Right lung (tissue), 5 donors: ENCODE results near the gene POP7. TPM values are rescaled to one million over a fixed set of nuclear protein-coding genes. Genes with fewer than 3 reads are reported as not detected.
A peak's percentile ranks its signal among the peaks of the same experiment; 100 is the strongest.
"Not testable (repeated sequence)": the region's sequence is repeated elsewhere in the genome, so short reads cannot be mapped to it uniquely, and the experiment has no call there.

Source experiments
- DNase-seq, 2 donors: peaks; one replicate each; pipeline ENCODE4 v3.0.0-alpha.2; 2013
- polyA plus RNA-seq, 5 donors: library from polyadenylated mRNA; unstranded; fragments of 120-200 nt; gene quantifications; one replicate each; pipeline versions ENCODE4 v1.2.1 to v1.2.3, GENCODE V29; 2013; ENCODE audit warnings: inconsistent platforms in 1 of 5, low replicate concordance in 1 of 5; ENCODE audit not compliant: insufficient read length in 5 of 5, insufficient read depth in 1 of 5

POP7 gene
- polyA plus RNA-seq, 5 donors, result 15.0 to 31.3 (median 18.0) TPM

DNA sequence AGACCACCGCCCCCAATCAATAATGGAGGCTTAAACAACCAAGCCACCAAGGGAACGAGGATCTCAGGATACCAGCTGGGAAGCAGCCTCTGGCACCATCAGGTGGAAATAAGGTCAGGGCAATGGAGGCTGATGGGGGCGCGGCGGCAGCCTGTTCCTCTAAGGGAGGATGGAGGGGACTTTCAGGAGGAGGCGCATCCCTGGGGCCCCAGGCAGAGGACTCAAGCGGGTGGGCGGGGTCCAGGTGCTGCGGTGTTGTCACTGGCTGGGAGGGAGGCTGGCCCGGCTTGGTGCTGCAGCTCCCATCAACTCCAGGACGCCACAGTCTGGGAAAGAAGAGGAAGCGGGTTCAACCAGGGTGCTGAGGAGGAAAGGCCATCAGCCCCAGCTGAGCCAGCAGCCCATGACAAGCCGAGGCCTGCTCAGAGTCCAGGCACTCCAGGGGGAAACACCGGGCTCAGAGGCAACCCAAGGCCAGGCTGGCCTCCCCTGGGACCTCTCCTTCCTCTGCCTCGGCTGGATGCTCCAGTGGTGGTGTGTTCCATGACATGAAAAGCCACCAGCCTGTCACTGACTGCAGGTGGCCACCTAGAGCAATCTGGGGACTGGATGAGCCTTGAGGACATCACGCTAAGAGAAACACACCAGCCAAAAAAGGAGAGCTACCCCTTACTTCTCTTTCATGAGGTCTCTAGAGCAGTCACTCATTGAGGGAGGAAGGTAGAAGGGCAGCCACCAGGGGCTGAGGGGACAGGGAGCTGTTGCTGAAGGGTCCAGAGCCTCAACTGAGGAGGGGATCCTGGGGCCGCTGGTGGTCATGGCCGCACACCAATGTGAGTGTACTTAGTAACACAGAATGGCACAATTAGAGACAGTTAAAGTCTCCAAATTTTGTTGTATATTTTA, 16.4 kb upstream of the POP7 start:
- no peak for DNase-seq

DNA sequence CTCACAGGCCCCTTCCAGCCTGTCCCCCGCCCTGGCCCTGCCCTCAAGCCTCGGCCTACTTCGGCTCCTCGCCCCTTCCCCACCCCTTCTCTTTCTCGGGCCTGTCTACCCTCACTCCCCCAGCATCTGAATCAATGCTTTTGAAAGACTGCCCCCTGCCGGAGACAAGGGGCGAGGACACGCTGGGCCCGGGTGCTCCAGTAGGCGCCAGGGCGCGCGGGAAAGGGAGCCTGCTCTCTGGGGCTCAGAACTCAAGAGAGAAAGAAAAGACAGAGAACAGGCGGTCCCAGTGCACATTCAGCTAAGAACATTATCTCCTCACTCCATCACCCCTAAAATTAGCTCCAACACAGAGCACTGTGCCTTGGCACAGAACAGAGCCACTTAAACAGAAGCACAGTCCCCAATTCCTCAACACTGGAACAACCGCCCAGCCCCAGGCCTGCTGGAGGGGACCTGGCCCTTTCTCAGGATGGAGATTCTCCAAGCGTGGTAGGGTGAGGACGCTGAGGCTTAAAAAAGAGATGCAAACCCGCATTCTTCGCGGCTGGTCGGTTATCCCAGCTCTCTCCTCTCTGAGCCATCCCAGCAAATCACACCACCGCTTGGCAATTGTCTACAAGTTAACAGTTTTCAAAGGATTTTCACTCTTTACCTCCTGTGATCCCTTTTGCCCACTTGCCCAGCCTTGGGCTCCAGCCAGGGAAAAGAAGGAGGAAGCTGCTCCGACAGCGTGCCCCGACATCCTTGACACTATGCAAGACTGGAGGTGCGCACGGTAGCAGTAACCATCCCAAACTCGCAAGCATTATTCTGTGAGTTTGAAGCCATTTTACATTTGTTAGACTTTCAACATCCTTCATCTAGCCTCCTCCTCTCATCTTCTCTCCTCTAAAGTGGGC, 14.0 kb upstream of the POP7 start:
- peak; percentile 66 to 73 for DNase-seq

DNA sequence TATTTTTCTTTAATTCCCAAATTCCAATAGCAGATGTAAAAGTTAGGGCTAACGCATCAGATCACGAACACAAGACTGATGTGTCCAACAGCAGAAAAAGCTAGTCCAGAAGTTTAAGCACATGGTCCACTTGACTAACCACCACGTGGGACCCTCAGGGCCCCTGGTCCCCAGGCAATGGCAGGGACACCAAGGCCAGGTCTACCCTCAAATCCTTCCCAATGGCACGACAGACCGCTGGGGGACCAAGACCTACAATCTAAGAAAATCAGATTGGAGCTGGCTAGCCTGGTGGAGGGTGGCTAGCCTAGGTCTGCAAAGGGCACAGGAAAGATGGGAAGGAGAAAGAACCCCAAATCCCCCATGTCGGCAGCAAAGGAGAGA, 13.4 kb upstream of the POP7 start:
- no peak for DNase-seq

DNA sequence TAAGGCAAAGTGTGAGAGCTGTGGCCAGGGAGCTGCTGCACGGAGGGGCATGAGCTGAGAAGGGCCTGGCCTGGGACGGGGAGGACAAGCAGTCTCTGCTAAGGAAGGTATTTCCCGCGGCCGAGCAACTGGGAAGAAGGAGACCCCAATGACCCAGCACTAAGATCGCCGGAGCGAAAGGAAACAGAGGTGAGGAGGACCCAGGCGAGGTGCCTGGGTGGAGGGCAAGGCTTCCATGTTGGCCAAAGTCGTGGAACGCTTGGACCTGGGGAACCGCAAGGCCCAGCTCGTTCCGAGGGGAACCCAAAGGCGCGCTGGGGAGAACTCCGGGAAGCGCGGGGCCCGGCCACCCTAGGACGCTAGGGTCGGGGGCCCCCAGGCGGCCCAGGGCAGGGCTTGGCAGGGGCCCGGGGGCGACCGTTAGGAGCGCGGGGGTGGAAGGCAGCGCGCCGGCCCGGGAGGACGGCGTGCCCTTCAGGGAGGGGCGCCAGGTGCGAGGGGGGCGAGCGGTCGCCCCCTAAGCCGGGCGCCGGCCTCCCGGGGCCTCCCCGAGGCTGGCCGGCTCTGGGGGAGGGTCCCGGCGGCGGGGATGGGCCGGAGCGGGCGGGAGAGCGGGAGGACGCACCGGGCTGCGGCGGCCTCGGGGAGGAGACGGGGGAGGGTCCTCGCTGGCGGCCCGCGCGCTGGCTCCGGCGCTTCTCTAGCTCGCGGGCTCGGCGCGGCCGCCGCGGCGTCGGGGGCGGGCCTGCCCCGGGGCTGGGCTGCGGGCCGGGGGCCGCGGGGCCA, 12.4 kb upstream of the POP7 start:
- DNase-seq, result no peak

DNA sequence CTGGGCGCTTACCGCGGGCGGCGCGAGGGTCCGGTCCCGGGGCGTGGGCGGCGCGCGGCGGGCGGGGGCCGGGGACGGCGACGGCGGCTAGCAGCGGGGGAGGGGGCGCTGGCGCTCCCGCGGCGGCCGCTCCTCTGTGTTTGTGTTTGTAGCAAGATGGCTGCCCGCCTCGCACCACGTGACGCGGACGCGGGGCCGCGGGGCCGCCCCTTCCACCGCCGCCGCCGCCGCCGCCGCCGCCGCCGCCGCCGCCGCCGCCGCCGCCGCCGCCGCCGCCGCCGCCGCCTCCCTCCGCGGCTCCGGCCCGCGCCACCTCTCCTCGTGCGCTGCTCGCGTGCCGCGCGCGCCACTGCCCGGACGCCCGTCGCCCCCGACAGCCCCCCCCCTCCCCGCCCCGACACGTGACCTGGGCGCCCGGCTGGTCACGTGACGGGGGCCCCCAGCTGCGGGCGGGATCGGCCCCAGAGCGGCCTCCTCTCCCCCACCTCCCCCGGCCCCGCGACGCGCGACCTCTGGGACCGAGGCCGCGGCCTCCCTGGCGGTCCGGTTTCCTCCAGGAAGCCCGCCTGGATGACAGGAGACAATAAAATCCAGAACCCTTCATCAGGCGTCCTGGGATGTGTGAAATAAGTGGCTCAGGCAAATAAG, 11.7 kb upstream of the POP7 start, which contains the start of gene GIGYF1:
Gene GIGYF1 (minus strand): TSS at position 153 of the 648 bp plus-strand sequence. CDS start 6,012 bp downstream, outside the sequence.
- peak; percentile 32 to 60 for DNase-seq

DNA sequence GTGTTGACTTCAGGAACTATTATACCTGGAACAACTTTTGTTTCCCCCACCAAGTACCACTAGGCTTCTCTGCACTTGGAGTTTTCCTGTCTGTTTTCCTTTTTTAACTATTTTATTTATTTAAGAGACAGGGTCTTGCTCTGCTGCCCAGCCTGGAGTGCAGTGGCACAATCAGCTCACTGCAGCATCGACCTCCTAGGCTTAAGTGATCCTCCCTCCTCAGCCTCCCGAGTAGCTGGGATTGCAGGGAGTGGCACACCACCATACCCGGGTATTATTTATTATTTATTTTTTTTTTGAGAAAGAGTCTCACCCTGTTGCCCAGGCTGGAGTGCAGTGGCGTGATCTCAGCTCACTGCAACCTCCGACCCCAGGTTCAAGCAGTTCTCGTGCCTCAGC, 9.8 kb upstream of the POP7 start:
- no peak for DNase-seq

DNA sequence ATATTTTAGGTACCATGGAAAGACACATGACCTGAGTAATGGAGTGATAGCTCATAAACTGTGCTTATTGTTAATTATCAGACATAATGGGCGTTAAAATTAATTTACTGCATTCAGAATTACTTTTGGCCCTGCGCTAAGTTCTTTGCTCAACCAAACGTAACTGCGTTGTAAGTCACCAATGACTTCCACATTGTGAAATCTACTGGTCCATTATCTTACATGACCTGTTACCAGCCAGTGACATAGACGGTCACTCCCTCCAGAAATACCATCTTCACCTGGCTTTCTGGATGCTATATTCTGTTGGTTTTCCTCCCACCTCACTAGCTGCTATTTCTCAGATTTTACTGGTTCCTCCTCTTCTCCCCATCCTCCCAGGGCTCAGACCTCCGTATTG, 6.9 kb upstream of the POP7 start:
- no peak for DNase-seq

DNA sequence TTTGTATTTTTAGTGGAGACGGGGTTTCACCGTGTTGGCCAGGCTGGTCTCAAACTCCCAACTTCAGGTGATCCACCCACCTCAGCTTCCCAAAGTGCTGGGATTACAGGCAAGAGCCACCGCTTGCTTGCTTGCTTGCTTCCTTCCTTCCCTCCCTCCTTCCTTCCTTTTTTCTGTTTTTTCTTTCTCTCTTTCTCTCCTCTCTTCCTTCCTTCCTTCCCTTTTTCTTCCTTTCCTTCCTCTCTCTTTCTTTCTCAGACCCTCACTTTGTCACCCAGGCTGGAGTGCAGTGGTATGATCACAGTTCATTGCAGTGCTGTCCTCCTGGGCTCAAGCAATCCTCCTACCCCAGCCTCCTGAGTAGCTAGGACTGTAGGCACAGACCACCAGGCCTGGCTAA, 4.8 kb upstream of the POP7 start:
- DNase-seq, result not testable (repeated sequence)

DNA sequence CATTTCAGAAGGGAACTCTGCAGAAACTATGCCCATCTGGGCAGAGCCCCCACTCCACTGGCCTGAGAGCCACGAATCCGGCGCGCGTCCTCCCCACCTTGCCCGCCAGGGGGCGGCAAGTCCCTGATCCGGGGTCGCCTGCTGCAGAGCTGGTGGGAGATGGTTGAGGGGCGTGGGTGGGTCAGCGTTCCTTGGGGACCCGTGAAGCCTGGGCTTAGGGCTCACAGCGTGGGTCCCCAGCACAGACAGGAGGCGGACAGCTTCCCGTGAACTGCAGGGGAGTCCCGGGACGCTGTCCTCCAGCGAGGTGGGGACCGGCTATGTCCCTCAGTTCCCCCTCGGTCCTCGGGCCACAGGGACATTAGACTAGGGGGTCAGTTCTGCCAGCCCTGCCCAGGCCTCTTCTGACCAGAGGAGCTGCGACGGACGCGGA, 585 bp upstream of the POP7 start:
- DNase-seq, result peak in 1 of 2 donors; percentile 84

DNA sequence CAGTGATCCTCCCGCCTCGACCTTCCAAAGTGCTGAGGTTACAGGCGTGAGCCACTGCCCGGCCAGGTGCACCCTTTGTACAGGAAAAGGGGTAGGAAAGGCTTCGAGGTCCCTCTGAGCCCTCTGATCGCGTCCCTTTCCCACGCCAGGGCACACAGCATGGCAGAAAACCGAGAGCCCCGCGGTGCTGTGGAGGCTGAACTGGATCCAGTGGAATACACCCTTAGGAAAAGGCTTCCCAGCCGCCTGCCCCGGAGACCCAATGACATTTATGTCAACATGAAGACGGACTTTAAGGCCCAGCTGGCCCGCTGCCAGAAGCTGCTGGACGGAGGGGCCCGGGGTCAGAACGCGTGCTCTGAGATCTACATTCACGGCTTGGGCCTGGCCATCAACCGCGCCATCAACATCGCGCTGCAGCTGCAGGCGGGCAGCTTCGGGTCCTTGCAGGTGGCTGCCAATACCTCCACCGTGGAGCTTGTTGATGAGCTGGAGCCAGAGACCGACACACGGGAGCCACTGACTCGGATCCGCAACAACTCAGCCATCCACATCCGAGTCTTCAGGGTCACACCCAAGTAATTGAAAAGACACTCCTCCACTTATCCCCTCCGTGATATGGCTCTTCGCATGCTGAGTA, 871 bp downstream of the POP7 start:
- DNase-seq, result no peak

DNA sequence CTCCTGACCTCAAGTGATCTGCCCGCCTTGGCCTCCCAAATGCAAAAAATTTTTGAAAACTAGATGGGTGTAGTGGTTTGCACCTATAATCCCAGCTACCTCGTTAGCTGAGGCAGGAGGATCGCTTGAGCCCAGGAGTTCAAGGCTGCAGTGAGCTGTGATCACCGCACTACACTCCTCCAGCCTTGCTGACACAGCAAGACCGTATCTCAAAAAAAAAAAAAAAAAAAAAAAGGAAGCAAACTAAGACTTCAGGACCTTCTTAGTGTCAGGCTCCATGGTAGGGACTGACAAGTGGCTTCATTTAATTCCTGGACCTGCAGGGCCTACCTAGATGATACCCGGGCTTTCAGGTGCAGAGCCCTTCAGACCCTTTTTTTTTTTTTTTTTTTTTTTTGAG, 2.5 kb downstream of the POP7 start:
- no peak for DNase-seq

DNA sequence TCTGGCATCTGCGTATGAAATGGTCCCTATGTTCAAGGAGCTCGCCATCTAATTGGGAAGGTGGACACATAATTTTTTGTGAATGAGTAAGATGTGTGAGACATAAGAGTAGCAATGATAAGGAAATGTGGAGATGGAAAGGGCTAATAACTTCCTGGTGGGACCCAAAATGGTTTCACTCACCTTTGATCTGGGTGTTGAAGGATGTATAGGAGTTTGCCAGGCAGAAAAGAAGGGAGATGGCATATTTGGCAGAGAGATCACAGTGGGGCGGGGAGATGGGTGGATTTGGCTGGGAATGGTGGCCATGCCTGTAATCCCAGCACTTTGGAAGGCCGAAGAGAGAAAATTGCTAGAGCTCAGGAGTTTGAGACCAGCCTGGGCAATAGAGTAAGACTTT, 4.5 kb downstream of the POP7 start:
- no peak for DNase-seq

DNA sequence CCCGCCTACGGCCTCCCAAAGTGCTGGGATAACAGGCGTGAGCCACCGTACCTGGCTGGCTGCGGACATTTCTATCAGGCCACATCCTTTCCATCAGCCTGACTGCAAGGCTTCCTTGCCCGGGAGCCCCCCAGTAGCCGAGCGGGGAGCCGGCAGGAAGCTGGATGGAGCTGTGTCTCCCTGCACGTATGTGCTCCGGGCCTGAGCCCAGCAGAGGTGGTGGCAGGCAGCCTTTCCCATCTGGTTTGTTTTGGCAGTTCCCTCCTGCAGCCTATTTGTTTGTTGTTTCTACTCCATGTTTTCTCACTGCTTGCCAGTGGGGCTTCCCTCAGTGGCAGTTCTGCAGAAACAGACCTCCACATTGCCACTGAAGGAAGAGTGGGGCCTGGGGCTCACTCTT, 5.4 kb downstream of the POP7 start:
- DNase-seq, result no peak

DNA sequence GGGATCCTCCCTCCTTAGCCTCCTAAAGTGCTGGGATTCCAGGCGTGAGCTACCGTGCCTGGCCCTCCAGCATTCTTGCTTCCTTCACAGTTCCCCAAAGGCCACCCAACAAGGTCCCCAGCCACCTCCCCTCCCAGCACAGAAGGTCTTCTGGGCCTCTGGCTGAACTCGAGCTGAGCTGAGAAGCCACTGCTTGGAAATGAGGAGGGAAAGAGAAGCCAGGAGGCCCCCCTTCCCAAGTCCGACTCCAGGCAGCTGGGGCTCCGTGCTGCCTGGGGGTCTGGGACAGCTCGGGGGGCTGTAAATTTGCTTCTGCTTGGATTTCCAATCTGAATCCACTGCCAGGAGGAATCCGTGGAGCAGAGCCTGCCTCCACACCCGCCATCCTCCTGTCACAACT, 8.8 kb downstream of the POP7 start:
- no peak for DNase-seq

DNA sequence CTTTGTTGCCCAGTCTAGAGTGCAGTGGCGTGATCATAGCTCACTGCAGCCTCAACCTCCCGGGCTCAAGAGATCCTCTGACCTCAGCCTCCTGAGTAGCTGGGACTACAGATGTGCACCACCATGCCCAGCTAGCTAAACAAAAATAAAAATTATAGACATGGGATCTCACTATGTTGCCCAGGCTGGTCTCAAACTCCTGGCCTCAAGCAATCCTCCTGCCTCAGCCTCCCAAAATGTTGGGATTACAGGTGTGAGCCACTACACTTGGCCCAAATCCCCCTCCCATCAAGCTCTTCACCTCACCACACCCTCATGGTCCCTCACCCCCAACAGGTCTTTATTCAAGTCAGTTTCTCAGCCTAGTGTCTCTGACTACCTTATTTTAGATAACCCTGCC, 11.2 kb downstream of the POP7 start:
- DNase-seq, result not testable (repeated sequence)

DNA sequence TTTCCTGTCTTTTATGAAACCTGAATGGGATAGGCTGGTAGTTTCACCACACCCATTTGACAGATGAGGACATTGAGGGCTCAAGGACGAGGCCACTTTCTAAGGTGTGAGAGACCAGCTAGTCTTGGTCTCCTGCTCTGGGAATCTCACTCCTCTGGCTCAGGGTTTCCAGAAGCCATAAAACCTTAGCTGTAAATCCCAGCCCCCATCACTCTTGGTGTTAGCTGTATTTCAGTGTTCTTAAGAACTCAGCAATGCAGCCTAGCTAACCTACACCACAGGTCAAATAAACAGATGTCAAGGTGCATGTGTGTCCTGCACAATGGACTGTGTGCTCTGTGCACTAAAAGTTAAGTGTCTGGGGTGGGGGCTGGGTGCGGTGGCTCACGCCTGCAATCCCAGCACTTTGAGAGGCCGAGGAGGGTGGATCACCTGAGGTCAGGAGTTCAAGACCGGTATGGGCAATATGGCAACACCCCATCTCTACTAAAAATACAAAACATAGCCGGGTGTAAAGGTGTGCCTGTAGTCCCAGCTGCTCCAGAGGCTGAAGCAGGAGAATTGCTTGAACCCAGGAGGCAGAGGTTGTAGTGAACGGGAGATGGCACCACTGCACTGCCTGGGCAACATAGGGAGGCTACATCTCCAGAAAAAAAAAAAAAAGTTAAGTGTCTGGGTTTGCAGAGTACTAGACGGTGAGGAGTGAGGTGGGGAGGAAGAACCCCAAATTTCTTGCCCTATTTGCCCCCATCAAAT, 13.8 kb downstream of the POP7 start:
- DNase-seq, result no peak

DNA sequence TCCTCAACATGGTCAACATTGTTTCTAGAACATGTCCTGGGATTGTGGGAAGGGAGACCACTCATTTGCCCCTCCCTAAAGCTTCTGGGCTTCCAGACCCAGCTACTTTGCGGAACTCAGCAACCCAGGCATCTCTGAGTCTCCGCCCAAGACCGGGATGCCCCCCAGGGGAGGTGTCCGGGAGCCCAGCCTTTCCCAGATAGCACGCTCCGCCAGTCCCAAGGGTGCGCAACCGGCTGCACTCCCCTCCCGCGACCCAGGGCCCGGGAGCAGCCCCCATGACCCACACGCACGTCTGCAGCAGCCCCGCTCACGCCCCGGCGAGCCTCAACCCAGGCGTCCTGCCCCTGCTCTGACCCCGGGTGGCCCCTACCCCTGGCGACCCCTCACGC, 14.4 kb downstream of the POP7 start, which contains the start of gene EPO:
Gene EPO (plus strand): TSS at position 190 of the 392 bp plus-strand sequence. CDS start 513 bp downstream, outside the sequence.
- DNase-seq, result no peak

DNA sequence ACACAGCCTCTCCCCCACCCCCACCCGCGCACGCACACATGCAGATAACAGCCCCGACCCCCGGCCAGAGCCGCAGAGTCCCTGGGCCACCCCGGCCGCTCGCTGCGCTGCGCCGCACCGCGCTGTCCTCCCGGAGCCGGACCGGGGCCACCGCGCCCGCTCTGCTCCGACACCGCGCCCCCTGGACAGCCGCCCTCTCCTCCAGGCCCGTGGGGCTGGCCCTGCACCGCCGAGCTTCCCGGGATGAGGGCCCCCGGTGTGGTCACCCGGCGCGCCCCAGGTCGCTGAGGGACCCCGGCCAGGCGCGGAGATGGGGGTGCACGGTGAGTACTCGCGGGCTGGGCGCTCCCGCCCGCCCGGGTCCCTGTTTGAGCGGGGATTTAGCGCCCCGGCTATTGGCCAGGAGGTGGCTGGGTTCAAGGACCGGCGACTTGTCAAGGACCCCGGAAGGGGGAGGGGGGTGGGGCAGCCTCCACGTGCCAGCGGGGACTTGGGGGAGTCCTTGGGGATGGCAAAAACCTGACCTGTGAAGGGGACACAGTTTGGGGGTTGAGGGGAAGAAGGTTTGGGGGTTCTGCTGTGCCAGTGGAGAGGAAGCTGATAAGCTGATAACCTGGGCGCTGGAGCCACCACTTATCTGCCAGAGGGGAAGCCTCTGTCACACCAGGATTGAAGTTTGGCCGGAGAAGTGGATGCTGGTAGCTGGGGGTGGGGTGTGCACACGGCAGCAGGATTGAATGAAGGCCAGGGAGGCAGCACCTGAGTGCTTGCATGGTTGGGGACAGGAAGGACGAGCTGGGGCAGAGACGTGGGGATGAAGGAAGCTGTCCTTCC, 15.0 kb downstream of the POP7 start:
- DNase-seq, result no peak

DNA sequence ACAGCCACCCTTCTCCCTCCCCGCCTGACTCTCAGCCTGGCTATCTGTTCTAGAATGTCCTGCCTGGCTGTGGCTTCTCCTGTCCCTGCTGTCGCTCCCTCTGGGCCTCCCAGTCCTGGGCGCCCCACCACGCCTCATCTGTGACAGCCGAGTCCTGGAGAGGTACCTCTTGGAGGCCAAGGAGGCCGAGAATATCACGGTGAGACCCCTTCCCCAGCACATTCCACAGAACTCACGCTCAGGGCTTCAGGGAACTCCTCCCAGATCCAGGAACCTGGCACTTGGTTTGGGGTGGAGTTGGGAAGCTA, 15.5 kb downstream of the POP7 start:
- DNase-seq, result no peak
